K562 (cell line): ENCODE measurements around the gene PLEKHA5.

Source experiments
- FOSL1 ChIP-seq: fragments of 200-800 bp; sonication (Bioruptor generic); conservative IDR thresholded peaks from 2 replicates; pipeline ENCODE4 v1.6.1; 2016; ENCODE audit warnings: missing genetic modification characterization, missing compliant biosample characterization
- FOXK2 ChIP-seq, 2 experiments: fragments of 450-650 bp; IDR thresholded peaks in 1 of 2; conservative IDR thresholded peaks in 1 of 2; 2 replicates each; pipeline ENCODE4 v1.6.1; 2016; ENCODE audit warnings: low read depth in 2 of 2, mild to moderate bottlenecking in 1 of 2
- SMAD1 ChIP-seq: fragments of 150-350 bp; IDR thresholded peaks from 2 replicates; pipeline ENCODE4 v1.6.1; 2014; ENCODE audit warnings: low read length, low read depth; ENCODE audit not compliant: partially characterized antibody
- TBP ChIP-seq: optimal IDR thresholded peaks from 2 replicates; pipeline ENCODE3; 2011; ENCODE audit warnings: low read depth, low read length, improper control_type of control experiment
- ZBTB11 ChIP-seq, 3 experiments: fragments of 200-800 bp in 1 of 3; fragments of 250-450 bp in 1 of 3; fragments of 450-650 bp in 1 of 3; sonication (Bioruptor Pico) in 1 of 3; sonication (Bioruptor generic) in 1 of 3; formaldehyde crosslinking in 1 of 3; IDR thresholded peaks; 2 replicates each; pipeline versions ENCODE4 v1.6.1 to v1.8.0; 2016 to 2022; ENCODE audit warnings: mild to moderate bottlenecking in 2 of 3, missing genetic modification characterization in 2 of 3, missing compliant biosample characterization in 1 of 3, moderate library complexity in 1 of 3
- ZC3H4 ChIP-seq: sonication (generic); formaldehyde crosslinking; IDR thresholded peaks from 2 replicates; pipeline ENCODE4 v1.9.0; 2021; ENCODE audit warnings: missing genetic modification reagents, borderline replicate concordance
- ZNF24 ChIP-seq: fragments of 450-650 bp; IDR thresholded peaks from 2 replicates; pipeline ENCODE4 v1.6.1; 2016
- TF ChIP-seq, protein P1 (sequence below), 3 experiments: IDR thresholded peaks in 2 of 3; conservative IDR thresholded peaks in 1 of 3; 2 replicates each; pipeline ENCODE4 v1.5.1; 2011 to 2012; ENCODE audit warnings: low read length in 3 of 3, mild to moderate bottlenecking in 3 of 3, control low read depth in 2 of 3, improper control_type of control experiment in 1 of 3, inconsistent platforms in 1 of 3, low read depth in 1 of 3, mixed read lengths in 1 of 3, moderate library complexity in 1 of 3; ENCODE audit not compliant: insufficient read depth in 2 of 3

GRCh38 chr12:19421503-19422282, 292.2 kb downstream of the PLEKHA5 start:
- no peak for TF ChIP-seq ZNF24
- no peak for TF ChIP-seq ZC3H4 (CRISPR knock-in tag)
- TF ChIP-seq TBP: no peak
- TF ChIP-seq, protein P1, sequence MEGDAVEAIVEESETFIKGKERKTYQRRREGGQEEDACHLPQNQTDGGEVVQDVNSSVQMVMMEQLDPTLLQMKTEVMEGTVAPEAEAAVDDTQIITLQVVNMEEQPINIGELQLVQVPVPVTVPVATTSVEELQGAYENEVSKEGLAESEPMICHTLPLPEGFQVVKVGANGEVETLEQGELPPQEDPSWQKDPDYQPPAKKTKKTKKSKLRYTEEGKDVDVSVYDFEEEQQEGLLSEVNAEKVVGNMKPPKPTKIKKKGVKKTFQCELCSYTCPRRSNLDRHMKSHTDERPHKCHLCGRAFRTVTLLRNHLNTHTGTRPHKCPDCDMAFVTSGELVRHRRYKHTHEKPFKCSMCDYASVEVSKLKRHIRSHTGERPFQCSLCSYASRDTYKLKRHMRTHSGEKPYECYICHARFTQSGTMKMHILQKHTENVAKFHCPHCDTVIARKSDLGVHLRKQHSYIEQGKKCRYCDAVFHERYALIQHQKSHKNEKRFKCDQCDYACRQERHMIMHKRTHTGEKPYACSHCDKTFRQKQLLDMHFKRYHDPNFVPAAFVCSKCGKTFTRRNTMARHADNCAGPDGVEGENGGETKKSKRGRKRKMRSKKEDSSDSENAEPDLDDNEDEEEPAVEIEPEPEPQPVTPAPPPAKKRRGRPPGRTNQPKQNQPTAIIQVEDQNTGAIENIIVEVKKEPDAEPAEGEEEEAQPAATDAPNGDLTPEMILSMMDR (IDR thresholded peaks at IDR 0.05 in 2 of 3, conservative IDR thresholded peaks at IDR 0.05 in 1 of 3; ENCODE audit: insufficient read depth in 2 of 3, low read depth in 1 of 3, low read length in 3 of 3): no peak
- no peak for TF ChIP-seq ZBTB11 (CRISPR knock-in tag; IDR thresholded peaks at IDR 0.05)
- TF ChIP-seq SMAD1: no peak
- no peak for TF ChIP-seq FOSL1 (tag)
- no peak for TF ChIP-seq FOXK2 (conservative IDR thresholded peaks at IDR 0.05 in 1 of 2, IDR thresholded peaks at IDR 0.05 in 1 of 2; ENCODE audit: low read depth in 2 of 2)
